Right lobe of liver (tissue), 6 donors: ENCODE measurements around the gene NSL1. TPM values are rescaled to one million over a fixed set of nuclear protein-coding genes. Genes with fewer than 3 reads are reported as not detected.

Source experiments
- ATAC-seq, 4 donors: fragments of 200-7000 bp; cut with Tn5 transposase; one replicate each; pipeline ENCODE4 v1.9.1; 2020; ENCODE audit warnings: mild to moderate bottlenecking in 4 of 4, moderate library complexity in 4 of 4
- DNase-seq, 3 donors: peaks; one replicate each; pipeline ENCODE4 v3.0.0-alpha.2; 2020
- H3K27ac ChIP-seq, 3 donors: fragments of 200-600 bp; one replicate each; pipeline ENCODE4 v1.8.0; 2022
- H3K27me3 ChIP-seq, 2 donors: fragments of 200-600 bp; one replicate each; pipeline ENCODE4 v1.8.0; 2022
- H3K36me3 ChIP-seq, 4 donors: fragments of 200-600 bp; sonication (generic) in 1 of 4; one replicate each; pipeline versions ENCODE4 v1.5.1 to v1.8.0; 2017 to 2022; ENCODE audit warnings: control low read depth in 1 of 4
- H3K4me1 ChIP-seq, 4 donors: fragments of 200-600 bp; sonication (generic) in 1 of 4; one replicate each; pipeline versions ENCODE4 v1.5.1 to v1.8.0; 2017 to 2022; ENCODE audit warnings: control low read depth in 1 of 4
- H3K4me3 ChIP-seq, 3 donors: fragments of 200-600 bp; one replicate each; pipeline ENCODE4 v1.8.0; 2022
- H3K9me3 ChIP-seq, 4 donors: fragments of 200-600 bp; sonication (generic) in 1 of 4; one replicate each; pipeline versions ENCODE4 v1.5.1 to v1.8.0; 2017 to 2022; ENCODE audit warnings: control low read depth in 1 of 4
- POLR2A ChIP-seq: fragments of 450-650 bp; IDR thresholded peaks from one replicate; pipeline ENCODE4 v1.6.1; 2017; ENCODE audit warnings: antibody characterized with exemption, mild to moderate bottlenecking
- WGBS: methylation state at CpG from one replicate; pipeline ENCODE4 v1.1.6; 2018; ENCODE audit warnings: low coverage, low lambda C conversion rate; ENCODE audit not compliant: insufficient coverage; ENCODE audit errors: missing lambda C conversion rate; 5-methylcytosine and 5-hydroxymethylcytosine counted together
- intact Hi-C, 2 donors: fragments of 100-400 bp; cut with DNase I; formaldehyde crosslinking; loops; one replicate each; pipeline versions ENCODE4 v1.11.2 to v1.14.1; 2022
- total RNA-seq, 6 experiments: library from RNA; depleted of rRNA in 2 of 6; stranded (reverse); fragments of >200 nt in 2 of 6; fragmentation: NEBNext Ultra II Directional in 3 of 6; extraction: Animal tissue kit (Norgen Biotek cat#: 25700) in 3 of 6; gene quantifications; one replicate each; pipeline versions ENCODE4 v1.1.0 to v1.2.4, GENCODE V29; 2016 to 2023
- TF ChIP-seq, protein P1 (sequence below), 4 donors: fragments of 200-600 bp in 3 of 4; fragments of 450-650 bp in 1 of 4; IDR thresholded peaks; one replicate each; pipeline versions ENCODE4 v1.5.1 to v1.8.0; 2016 to 2022; ENCODE audit warnings: antibody characterized with exemption in 4 of 4, mild to moderate bottlenecking in 2 of 4
- donor health status: DM: no; HTN: yes; CAD: no.
- donor health status: DM: no; HTN: no; CAD: no.
- donor health status: DM: no; HTN: no; CAD: no.
- donor health status: DM: no; HTN: yes; CAD: no.
- donor health status: DM: no; HTN: yes; CAD: no.

NSL1 gene
- total RNA-seq, 6 experiments from 2014 or later: 13.3 to 26.5 (median 16.2) TPM

DNA sequence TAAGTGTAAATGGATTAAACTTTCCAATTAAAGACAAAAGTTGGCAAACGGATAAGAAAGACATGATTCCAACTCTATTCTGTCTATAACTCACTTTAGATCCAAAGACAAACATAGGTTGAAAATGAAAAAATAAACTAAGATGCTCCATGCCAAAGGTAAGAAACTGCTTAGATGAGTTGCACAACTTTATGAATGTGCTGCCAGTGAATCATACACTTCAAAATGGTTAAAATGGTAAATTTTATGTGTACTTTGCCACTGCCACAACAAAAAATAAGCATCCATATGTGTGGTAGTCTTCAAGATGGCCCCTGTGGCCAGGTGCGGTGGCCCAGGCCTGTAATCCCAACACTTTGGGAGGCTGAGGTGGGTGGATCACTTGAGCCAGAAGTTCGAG, 45.0 kb downstream of the NSL1 start:
- no peak overlapping the region for H3K4me3 ChIP-seq
- H3K36me3 ChIP-seq: no peaks in the 10 kb centered on the region
- no peaks in the 10 kb centered on the region for H3K4me1 ChIP-seq
- no peak for TF ChIP-seq POLR2A
- TF ChIP-seq, protein P1, sequence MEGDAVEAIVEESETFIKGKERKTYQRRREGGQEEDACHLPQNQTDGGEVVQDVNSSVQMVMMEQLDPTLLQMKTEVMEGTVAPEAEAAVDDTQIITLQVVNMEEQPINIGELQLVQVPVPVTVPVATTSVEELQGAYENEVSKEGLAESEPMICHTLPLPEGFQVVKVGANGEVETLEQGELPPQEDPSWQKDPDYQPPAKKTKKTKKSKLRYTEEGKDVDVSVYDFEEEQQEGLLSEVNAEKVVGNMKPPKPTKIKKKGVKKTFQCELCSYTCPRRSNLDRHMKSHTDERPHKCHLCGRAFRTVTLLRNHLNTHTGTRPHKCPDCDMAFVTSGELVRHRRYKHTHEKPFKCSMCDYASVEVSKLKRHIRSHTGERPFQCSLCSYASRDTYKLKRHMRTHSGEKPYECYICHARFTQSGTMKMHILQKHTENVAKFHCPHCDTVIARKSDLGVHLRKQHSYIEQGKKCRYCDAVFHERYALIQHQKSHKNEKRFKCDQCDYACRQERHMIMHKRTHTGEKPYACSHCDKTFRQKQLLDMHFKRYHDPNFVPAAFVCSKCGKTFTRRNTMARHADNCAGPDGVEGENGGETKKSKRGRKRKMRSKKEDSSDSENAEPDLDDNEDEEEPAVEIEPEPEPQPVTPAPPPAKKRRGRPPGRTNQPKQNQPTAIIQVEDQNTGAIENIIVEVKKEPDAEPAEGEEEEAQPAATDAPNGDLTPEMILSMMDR (IDR thresholded peaks at IDR 0.05): no peak
- DNase-seq (no peak), ATAC-seq (no peak)
- H3K27ac ChIP-seq: no peak overlapping the region
- H3K27me3 ChIP-seq: no peaks in the 10 kb centered on the region
- WGBS: 97% methylated on average over 2 of the region's 3 CpGs
- intact Hi-C loops: no loop called here
- no peaks in the 10 kb centered on the region for H3K9me3 ChIP-seq

DNA sequence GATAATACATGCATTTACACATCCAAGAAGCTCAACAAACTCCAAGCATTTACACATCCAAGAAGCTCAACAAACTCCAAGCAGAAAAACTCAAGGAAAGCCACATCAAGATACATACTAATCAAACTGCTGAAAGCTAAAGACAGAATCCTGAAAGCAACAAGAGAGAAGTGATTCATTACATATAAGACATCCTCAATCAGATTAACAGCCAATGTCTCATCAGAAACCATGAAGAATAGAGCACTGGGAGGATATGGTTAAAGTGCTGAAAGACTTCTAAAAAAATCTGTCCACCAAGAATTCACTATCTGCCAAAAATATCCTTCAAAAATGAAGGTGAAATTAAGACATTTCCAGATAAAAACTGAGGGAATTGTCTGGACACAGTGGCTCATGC, 46.3 kb downstream of the NSL1 start:
- H3K27ac ChIP-seq: no peak overlapping the region
- TF ChIP-seq POLR2A: no peak
- TF ChIP-seq, protein P1 (IDR thresholded peaks at IDR 0.05): no peak
- H3K9me3 ChIP-seq: no peaks in the 10 kb centered on the region

DNA sequence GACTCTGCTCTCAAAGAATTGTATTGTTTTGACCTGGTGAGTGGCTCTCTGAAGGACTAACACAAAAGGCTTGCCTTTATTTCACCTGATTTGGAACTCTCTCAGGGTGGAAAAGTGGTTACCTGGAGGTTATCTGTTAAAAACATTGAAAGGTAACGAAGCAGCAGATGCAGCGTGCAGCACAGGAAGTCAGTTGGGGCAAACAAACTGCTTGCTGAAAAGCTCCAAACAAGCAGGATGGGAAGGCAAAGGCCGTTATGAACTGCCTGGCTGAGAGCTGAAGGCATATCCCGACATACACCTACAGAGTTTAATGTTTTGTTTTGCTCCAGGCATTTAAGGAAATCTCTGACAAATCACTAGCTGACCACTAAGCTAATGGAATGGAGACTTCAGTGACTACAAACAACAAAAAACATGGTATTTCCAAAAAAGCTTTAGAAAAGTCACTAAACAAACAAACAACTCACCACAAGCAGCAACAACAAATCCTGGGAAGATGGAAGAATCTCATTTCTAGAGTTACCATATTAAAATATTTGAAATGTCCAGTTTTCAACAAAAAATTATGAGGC, 47.6 kb downstream of the NSL1 start:
- 71% methylated on average over 4 of the region's 4 CpGs for WGBS
- intact Hi-C loops: no loop called here
- DNase-seq (no peak), ATAC-seq (no peak)
- H3K27me3 ChIP-seq: no peaks in the 10 kb centered on the region
- H3K4me1 ChIP-seq: no peaks in the 10 kb centered on the region
- TF ChIP-seq, protein P1 (IDR thresholded peaks at IDR 0.05): no peak
- TF ChIP-seq POLR2A: no peak
- no peak overlapping the region for H3K4me3 ChIP-seq
- no peak overlapping the region for H3K27ac ChIP-seq
- H3K9me3 ChIP-seq: no peaks in the 10 kb centered on the region
- no peaks in the 10 kb centered on the region for H3K36me3 ChIP-seq

More for the DNA sequence above, 46.3 kb downstream of the NSL1 start:
- DNase-seq (no peak), ATAC-seq (no peak)
- intact Hi-C loops: no loop called here
- Histone ChIP-seq H3K27me3 (no peaks in the 10 kb centered on the region), H3K4me1 (no peaks in the 10 kb centered on the region), H3K4me3 (no peak overlapping the region), H3K36me3 (no peaks in the 10 kb centered on the region)

DNA sequence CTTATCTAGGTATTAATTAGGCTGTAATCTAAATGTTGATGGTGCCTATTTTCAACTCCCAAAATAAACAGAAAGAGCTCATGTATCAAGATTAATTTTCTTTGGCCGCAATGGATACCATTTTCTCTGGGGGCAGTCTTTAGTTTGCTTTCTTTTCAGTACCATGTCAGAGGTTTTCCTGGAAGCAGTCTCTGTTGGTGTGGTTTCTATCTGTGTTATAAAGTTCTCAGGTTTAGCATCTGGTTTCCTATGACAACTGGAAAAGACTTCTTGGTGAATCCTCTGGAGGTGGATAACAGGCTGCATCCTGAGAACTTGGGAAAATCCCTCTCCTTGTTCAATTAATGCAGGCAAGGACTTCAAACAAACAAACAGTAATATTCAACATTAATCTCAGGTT, 53.2 kb downstream of the NSL1 start:
- Histone ChIP-seq H3K4me1 (no peaks in the 10 kb centered on the region), H3K27ac (no peak overlapping the region), H3K4me3 (no peak overlapping the region), H3K36me3 (no peaks in the 10 kb centered on the region), H3K27me3 (no peaks in the 10 kb centered on the region), H3K9me3 (no peaks in the 10 kb centered on the region)
- no peak for ATAC-seq
- TF ChIP-seq POLR2A: no peak
- TF ChIP-seq, protein P1 (IDR thresholded peaks at IDR 0.05): no peak
- intact Hi-C loops: no loop called here
- DNase-seq: no peak
- 84% methylated on average over 1 of the region's 1 CpG for WGBS

DNA sequence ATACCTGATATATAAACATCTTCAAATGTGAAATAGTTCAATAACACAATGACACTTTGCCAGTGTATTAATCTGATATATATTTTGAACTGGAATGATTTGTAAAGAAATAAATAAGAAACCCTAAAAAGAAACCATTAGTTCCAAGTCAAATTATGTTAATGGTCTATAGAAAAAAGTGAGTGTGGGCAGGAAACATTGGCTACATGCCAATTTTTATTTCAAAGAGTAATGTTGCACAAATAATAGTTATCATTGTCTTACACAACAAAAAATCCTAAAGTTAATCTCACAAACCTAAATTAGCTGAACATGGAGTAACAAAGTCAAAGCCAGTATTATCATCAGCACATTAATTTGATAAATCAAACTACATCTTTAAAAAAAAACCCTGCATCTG, 54.0 kb downstream of the NSL1 start:
- DNase-seq (no peak), ATAC-seq (no peak)
- Histone ChIP-seq H3K4me3 (no peak overlapping the region), H3K4me1 (no peaks in the 10 kb centered on the region), H3K36me3 (no peaks in the 10 kb centered on the region), H3K9me3 (no peaks in the 10 kb centered on the region), H3K27ac (no peak overlapping the region), H3K27me3 (no peaks in the 10 kb centered on the region)
- intact Hi-C loops: no loop called here
- TF ChIP-seq, protein P1 (IDR thresholded peaks at IDR 0.05): no peak
- no peak for TF ChIP-seq POLR2A
